T-helper 1 cell treated with Interleukin-12 subunit alpha and Interleukin-12 subunit beta and Interleukin-4 antibody, amounts not matched to agents 30 ng/mL and 1 ng/mL, for 36 hours (primary cell): ENCODE results near the gene SLC25A48. TPM values are rescaled to one million over a fixed set of nuclear protein-coding genes. Genes with fewer than 3 reads are reported as not detected.

Experiments
- intact Hi-C: fragments of 100-400 bp; cut with micrococcal nuclease; formaldehyde crosslinking; loops from one replicate; pipeline ENCODE4 v1.15.1; 2024
- total RNA-seq: library from RNA; stranded (reverse); gene quantifications from 2 replicates; pipeline ENCODE4 v1.2.3, GENCODE V29; 2022

Gene SLC25A48
- total RNA-seq, 1 donor from 2014 or later, result not detected

- intact Hi-C loops, result no loop called here
Observed at GRCh38 chr5:135880278-135880677, 45.8 kb downstream of the SLC25A48 start.

GRCh38 chr5:135880801-135881200, 46.3 kb downstream of the SLC25A48 start:
- intact Hi-C loops, result no loop called here

- intact Hi-C loops, result no loop called here
Observed at GRCh38 chr5:135881244-135881643, 46.8 kb downstream of the SLC25A48 start.

- intact Hi-C loops, result no loop called here
Observed at GRCh38 chr5:135881819-135882218, 47.4 kb downstream of the SLC25A48 start.

- intact Hi-C loops, result no loop called here
Observed at GRCh38 chr5:135883026-135883425, 48.6 kb downstream of the SLC25A48 start.

- intact Hi-C loops, result no loop called here
Observed at GRCh38 chr5:135883441-135883840, 49.0 kb downstream of the SLC25A48 start.

- intact Hi-C loops, result no loop called here
Observed at GRCh38 chr5:135885031-135885430, 50.6 kb downstream of the SLC25A48 start.

GRCh38 chr5:135886136-135886535, 51.7 kb downstream of the SLC25A48 start:
- intact Hi-C loops, result no loop called here

GRCh38 chr5:135887447-135887864, 53.0 kb downstream of the SLC25A48 start:
- intact Hi-C loops, result loop anchor here (1.0 kb wide), 4 partner anchors 175 to 325 kb away; no protein-coding TSS in a partner anchor

GRCh38 chr5:135887881-135888614, 53.6 kb downstream of the SLC25A48 start:
- intact Hi-C loops, result loop anchor here (1.0 kb wide), 4 partner anchors 174 to 324 kb away; no protein-coding TSS in a partner anchor

GRCh38 chr5:135890296-135890695, 55.8 kb downstream of the SLC25A48 start:
- intact Hi-C loops, result no loop called here

- intact Hi-C loops, result no loop called here
Observed at GRCh38 chr5:135890867-135891266, 56.4 kb downstream of the SLC25A48 start.

- intact Hi-C loops, result no loop called here
Observed at GRCh38 chr5:135891268-135891667, 56.8 kb downstream of the SLC25A48 start.

GRCh38 chr5:135891791-135892190, 57.3 kb downstream of the SLC25A48 start:
- intact Hi-C loops, result no loop called here

- intact Hi-C loops, result no loop called here
Observed at GRCh38 chr5:135894276-135894675, 59.8 kb downstream of the SLC25A48 start.

GRCh38 chr5:135894789-135895188, 60.3 kb downstream of the SLC25A48 start:
- intact Hi-C loops, result no loop called here

- intact Hi-C loops, result no loop called here
Observed at GRCh38 chr5:135895474-135896006, 61.1 kb downstream of the SLC25A48 start, which contains the start of gene IL9. Gene IL9 (minus strand): TSS chr5:135895841. CDS start chr5:135895816, 25 bp downstream.

GRCh38 chr5:135898651-135899050, 64.2 kb downstream of the SLC25A48 start:
- intact Hi-C loops, result no loop called here

GRCh38 chr5:135900276-135900675, 65.8 kb downstream of the SLC25A48 start:
- intact Hi-C loops, result no loop called here

- intact Hi-C loops, result no loop called here
Observed at GRCh38 chr5:135901633-135902032, 67.2 kb downstream of the SLC25A48 start.

- intact Hi-C loops, result no loop called here
Observed at GRCh38 chr5:135905144-135905543, 70.7 kb downstream of the SLC25A48 start.

- intact Hi-C loops, result no loop called here
Observed at GRCh38 chr5:135913713-135914626, 79.5 kb downstream of the SLC25A48 start.
